Keratinocyte (primary cell): ENCODE results near the gene TP53BP1. TPM values are rescaled to one million over a fixed set of nuclear protein-coding genes. Genes with fewer than 3 reads are reported as not detected.

Experiments
- DNase-seq: peaks from one replicate; pipeline ENCODE4 v3.0.0-alpha.2; 2011; ENCODE audit warnings: low read depth, missing footprints, low spot score
- FAIRE-seq: peaks from 2 replicates; lab custom pipeline; 2011; peaks lifted over from hg19 to GRCh38; lab: Jason Lieb, UNC
- H2AFZ ChIP-seq: 2 replicates; pipeline ENCODE4 v1.6.0; 2012; ENCODE audit warnings: low read length, control low read depth, inconsistent platforms; ENCODE audit not compliant: control insufficient read depth
- H3K27ac ChIP-seq: 2 replicates; pipeline ENCODE4 v1.5.1; 2011; ENCODE audit warnings: low read length; ENCODE audit not compliant: control insufficient read depth, insufficient read depth
- H3K27me3 ChIP-seq: 3 replicates; pipeline ENCODE4 v1.6.0; 2011; ENCODE audit warnings: low read length; ENCODE audit not compliant: control insufficient read depth, insufficient read depth; ENCODE audit errors: extremely low read depth
- H3K36me3 ChIP-seq, 2 experiments: 2 replicates in 1 of 2; 3 replicates in 1 of 2; pipeline ENCODE4 v1.5.1; 2011; ENCODE audit warnings: low read length in 2 of 2, mild to moderate bottlenecking in 1 of 2; ENCODE audit not compliant: control insufficient read depth in 2 of 2, insufficient read depth in 2 of 2; ENCODE audit errors: extremely low read depth in 1 of 2
- H3K4me1 ChIP-seq: 3 replicates; pipeline ENCODE4 v1.5.1; 2011; ENCODE audit warnings: low read length; ENCODE audit not compliant: control insufficient read depth, insufficient read depth; ENCODE audit errors: extremely low read depth
- H3K4me2 ChIP-seq: 3 replicates; pipeline ENCODE4 v1.6.0; 2011; ENCODE audit warnings: low read depth, low read length; ENCODE audit not compliant: control insufficient read depth, insufficient read depth; ENCODE audit errors: extremely low read depth
- H3K4me3 ChIP-seq, 3 experiments: fragments of 200-600 bp in 1 of 3; sonication (generic) in 1 of 3; 2 replicates in 2 of 3; 3 replicates in 1 of 3; pipeline ENCODE4 v1.5.1; 2011 to 2016; ENCODE audit warnings: low read length in 3 of 3, mild to moderate bottlenecking in 3 of 3, control low read depth in 2 of 3, inconsistent platforms in 1 of 3, low read depth in 1 of 3, mixed read lengths in 1 of 3, mixed run types in 1 of 3, moderate library complexity in 1 of 3; ENCODE audit not compliant: control insufficient read depth in 2 of 3, insufficient read depth in 2 of 3; ENCODE audit errors: extremely low read depth in 1 of 3
- H3K79me2 ChIP-seq: 2 replicates; pipeline ENCODE4 v1.6.0; 2012; ENCODE audit warnings: low read length; ENCODE audit not compliant: control insufficient read depth, insufficient read depth
- H3K9ac ChIP-seq: 3 replicates; pipeline ENCODE4 v1.6.0; 2011; ENCODE audit warnings: low read length; ENCODE audit not compliant: control insufficient read depth, insufficient read depth; ENCODE audit errors: extremely low read depth
- H3K9me1 ChIP-seq: 3 replicates; pipeline ENCODE4 v1.6.0; 2011; ENCODE audit warnings: low read length; ENCODE audit not compliant: control insufficient read depth, insufficient read depth; ENCODE audit errors: extremely low read depth
- H3K9me3 ChIP-seq: 2 replicates; pipeline ENCODE4 v1.5.1; 2012; ENCODE audit warnings: low read depth, low read length; ENCODE audit not compliant: control insufficient read depth
- H4K20me1 ChIP-seq: 3 replicates; pipeline ENCODE4 v1.6.0; 2011; ENCODE audit warnings: low read length; ENCODE audit not compliant: control insufficient read depth, insufficient read depth; ENCODE audit errors: extremely low read depth
- CTCF ChIP-seq, 3 experiments: IDR thresholded peaks in 1 of 3; conservative IDR thresholded peaks in 1 of 3; optimal IDR thresholded peaks in 1 of 3; 2 replicates in 2 of 3; 3 replicates in 1 of 3; pipeline versions ENCODE3 to v1.5.1; 2011; ENCODE audit warnings: low read length in 3 of 3, mild to moderate bottlenecking in 3 of 3, moderate library complexity in 2 of 3, control low read depth in 1 of 3, inconsistent platforms in 1 of 3; ENCODE audit not compliant: insufficient read depth in 2 of 3; ENCODE audit errors: extremely low read depth in 1 of 3
- EZH2 ChIP-seq: IDR thresholded peaks from one replicate; pipeline ENCODE4 v1.6.1; 2012; ENCODE audit warnings: inconsistent platforms, mild to moderate bottlenecking, low read length, moderate library complexity
- dilution Hi-C: fragments of 300-500 bp; cut with MboI; formaldehyde crosslinking; loops from one replicate; pipeline ENCODE4 v1.7.0; 2020; ENCODE audit warnings: low sequenced_read_pairs; ENCODE audit not compliant: extremely low pct_ligation_motif_present
- polyA plus RNA-seq, 5 experiments: library from polyadenylated mRNA; depleted of rRNA in 3 of 5; stranded (reverse) in 3 of 5; stranded (forward) in 1 of 5; unstranded in 1 of 5; fragments of >200 nt; gene quantifications; 1 replicate in 1 of 5; 2 replicates in 3 of 5; 3 replicates in 1 of 5; pipeline versions ENCODE4 v1.2.1 to v1.2.3, GENCODE V29; 2011 to 2012; ENCODE audit warnings: missing spikeins in 2 of 5, low read depth in 1 of 5, low replicate concordance in 1 of 5

The TP53BP1 gene
- polyA plus RNA-seq, 1 donor (not counting 4 experiments of a cell fraction or from before 2014, with no cell fraction given) = 30.7 TPM

GRCh38 chr15:43492266-43492665 is 690 bp downstream of the TP53BP1 start:
- Histone ChIP-seq H3K9me3 (no peaks in the 10 kb centered on the region), H3K27me3 (no peaks in the 10 kb centered on the region), H3K4me1 (peaks cover 7% of the 10 kb centered on the region), H3K36me3 (peaks cover 3 to 7% of the 10 kb centered on the region in 2 experiments), H3K4me2 (peak overlapping the region; percentile 48), H3K9ac (peak overlapping the region; percentile 83), H2AFZ (peak overlapping the region; percentile 99), H3K27ac (no peak overlapping the region), H4K20me1 (no peaks in the 10 kb centered on the region), H3K4me3 (peak overlapping the region; percentile 86 to 96 (median 92)), H3K9me1 (no peaks in the 10 kb centered on the region), H3K79me2 (no peaks in the 10 kb centered on the region)
- TF ChIP-seq EZH2 = no peak
- TF ChIP-seq CTCF (optimal IDR thresholded peaks at IDR 0.05 in 1 of 3, IDR thresholded peaks at IDR 0.05 in 1 of 3, conservative IDR thresholded peaks at IDR 0.05 in 1 of 3; ENCODE audit: extremely low read depth in 1 of 3, insufficient read depth in 2 of 3, low read length in 3 of 3) = no peak
- dilution Hi-C loops = no loop called here
- DNase-seq (no peak), FAIRE-seq (no peak)

- H2AFZ ChIP-seq = no peak overlapping the region
- H3K9me1 ChIP-seq = no peaks in the 10 kb centered on the region
- no peak overlapping the region for H3K4me3 ChIP-seq
- DNase-seq = no peak
- FAIRE-seq = no peak
- no peak for TF ChIP-seq CTCF (optimal IDR thresholded peaks at IDR 0.05 in 1 of 3, IDR thresholded peaks at IDR 0.05 in 1 of 3, conservative IDR thresholded peaks at IDR 0.05 in 1 of 3; ENCODE audit: extremely low read depth in 1 of 3, insufficient read depth in 2 of 3, low read length in 3 of 3)
- TF ChIP-seq EZH2 = no peak
- no peaks in the 10 kb centered on the region for H3K9me3 ChIP-seq
- no peaks in the 10 kb centered on the region for H4K20me1 ChIP-seq
- H3K9ac ChIP-seq = no peak overlapping the region
- H3K27me3 ChIP-seq = no peaks in the 10 kb centered on the region
- H3K4me2 ChIP-seq = no peak overlapping the region
- dilution Hi-C loops = no loop called here
- H3K4me1 ChIP-seq = peaks cover 7% of the 10 kb centered on the region
- no peak overlapping the region for H3K27ac ChIP-seq
- H3K36me3 ChIP-seq = peaks cover 3 to 7% of the 10 kb centered on the region in 2 experiments
- no peaks in the 10 kb centered on the region for H3K79me2 ChIP-seq
Observed at GRCh38 chr15:43489191-43489590, 3.8 kb downstream of the TP53BP1 start.
